Left hindlimb (tissue), 1 donor: ENCODE results near the gene GLT1D1.

ENCODE experiments used
- DNase-seq: peaks from one replicate; pipeline ENCODE4 v3.0.0-alpha.2; 2018

GLT1D1 gene

GRCh38 chr12:128969480-128970055 is 116.3 kb downstream of the GLT1D1 start:
- peak; percentile 36 for DNase-seq

GRCh38 chr12:128970110-128970509 is 116.8 kb downstream of the GLT1D1 start:
- DNase-seq = no peak

GRCh38 chr12:128970941-128971340 is 117.7 kb downstream of the GLT1D1 start:
- DNase-seq = no peak

DNA sequence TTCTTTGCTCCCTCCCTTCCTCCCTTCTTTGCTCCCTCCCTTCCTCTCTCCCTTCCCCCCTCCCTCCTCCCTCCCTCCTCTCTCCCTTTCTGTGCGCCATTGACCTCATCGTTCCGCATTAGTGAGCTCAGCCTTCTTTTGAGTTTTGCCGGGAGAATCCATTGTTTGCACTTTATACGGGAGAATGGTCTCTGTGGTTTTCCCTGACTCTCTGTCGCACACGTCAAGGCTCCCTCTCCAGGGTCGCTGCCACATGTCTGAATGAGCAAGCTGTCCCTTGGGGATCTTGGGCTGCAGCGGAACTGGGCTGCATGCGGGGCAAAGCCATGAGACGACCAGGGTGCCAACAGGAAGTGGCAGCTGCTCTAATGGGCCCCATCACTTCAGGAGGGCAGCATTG is 118.5 kb downstream of the GLT1D1 start:
- no peak for DNase-seq

GRCh38 chr12:128973883-128974681 is 120.8 kb downstream of the GLT1D1 start:
- DNase-seq = no peak

GRCh38 chr12:128974881-128975280 is 121.6 kb downstream of the GLT1D1 start:
- DNase-seq = no peak

DNA sequence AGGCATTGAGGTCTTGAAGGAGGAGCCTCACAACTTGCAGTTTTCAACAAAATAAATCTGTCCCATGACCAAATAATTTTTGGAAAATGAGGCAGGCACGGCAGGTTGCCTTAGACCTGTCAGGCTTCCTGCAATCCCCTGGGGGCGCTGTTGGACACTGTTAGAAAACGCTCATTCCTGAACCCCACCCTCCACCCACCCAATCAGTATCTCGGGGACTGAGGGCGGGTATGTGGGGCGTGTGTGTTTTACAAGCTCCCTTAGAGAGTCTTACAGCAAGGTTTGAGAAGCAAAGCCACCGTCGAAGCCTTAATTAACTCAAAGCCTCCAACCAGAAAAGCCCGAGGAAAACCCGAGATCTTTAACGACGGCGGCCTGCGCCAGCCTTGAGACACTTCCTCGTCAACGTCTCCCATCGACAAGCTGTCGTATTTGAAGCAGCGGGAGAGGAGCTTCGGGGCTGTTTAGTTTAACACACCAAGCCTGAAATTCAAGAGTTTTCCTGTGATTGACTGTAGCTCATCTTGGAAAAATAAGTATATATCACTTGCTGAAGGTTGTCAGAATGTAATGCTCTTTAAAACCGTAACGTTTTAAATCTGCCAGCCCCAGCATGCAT is 123.0 kb downstream of the GLT1D1 start:
- peak; percentile 61 for DNase-seq

DNA sequence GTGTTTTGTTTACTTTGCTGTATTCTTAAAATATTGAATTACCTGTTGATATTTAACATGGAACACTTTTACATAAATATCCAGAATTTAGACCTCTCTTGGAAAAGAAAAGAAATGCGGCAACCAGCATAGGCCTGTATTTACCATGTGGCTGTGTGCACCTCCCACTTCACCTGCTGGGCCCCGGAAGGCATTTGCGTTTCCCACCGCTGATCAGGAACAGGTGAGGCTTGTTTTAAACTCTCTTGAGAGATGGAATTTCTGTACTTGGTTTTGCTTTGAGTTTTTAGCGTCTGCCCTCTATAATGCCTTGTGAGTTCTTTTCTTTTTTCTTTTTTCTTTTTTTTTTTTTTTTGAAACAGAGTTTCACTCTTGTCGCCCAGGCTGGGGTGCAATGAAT is 124.2 kb downstream of the GLT1D1 start:
- DNase-seq = no peak

DNA sequence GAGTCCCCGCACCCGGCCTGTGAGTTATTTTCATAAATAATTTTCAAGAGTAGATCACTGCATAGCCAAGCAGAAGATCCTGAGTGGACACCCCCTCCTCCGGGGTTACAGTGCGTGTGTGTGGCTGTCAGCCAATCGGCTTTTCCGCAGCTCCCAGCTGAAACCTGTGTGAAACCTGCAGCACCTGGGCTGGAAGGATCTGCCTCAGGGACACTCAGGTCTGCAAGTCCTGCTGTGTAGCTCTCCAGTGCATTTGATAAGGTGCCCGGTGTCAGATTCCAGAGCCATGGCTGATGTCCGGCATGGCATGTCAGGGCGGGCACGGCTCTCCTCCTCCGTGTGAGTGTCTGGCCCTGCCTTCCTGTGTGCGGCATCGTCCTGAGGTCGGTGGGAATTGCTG is 124.8 kb downstream of the GLT1D1 start:
- DNase-seq = no peak

GRCh38 chr12:128980623-128981022 is 127.3 kb downstream of the GLT1D1 start:
- DNase-seq = no peak

GRCh38 chr12:128981971-128982533 is 128.8 kb downstream of the GLT1D1 start:
- no peak for DNase-seq

GRCh38 chr12:128982933-128983332 is 129.7 kb downstream of the GLT1D1 start:
- DNase-seq = no peak

GRCh38 chr12:128983371-128983770 is 130.1 kb downstream of the GLT1D1 start:
- DNase-seq = no peak

- no peak for DNase-seq
Measured at GRCh38 chr12:128986957-128987356, 133.7 kb downstream of the GLT1D1 start.

DNA sequence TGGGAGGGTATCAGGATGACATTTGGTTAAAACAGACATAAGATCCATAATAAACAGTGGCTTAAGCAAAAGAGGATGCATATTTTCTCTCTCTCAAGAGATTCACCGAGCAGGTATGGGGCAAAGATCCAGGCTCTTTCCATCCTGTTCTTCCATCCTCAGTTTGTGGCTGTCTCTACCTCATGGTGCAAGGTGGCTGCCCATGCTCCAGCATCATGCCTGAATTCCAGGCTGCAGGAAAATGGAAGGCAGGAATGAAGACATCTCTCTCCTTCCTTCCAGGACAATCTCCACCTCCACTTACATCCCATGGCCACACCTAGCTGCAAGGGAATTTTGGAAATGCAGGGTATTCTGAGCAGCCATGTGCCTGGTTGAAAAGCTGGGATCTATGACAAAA is 136.0 kb downstream of the GLT1D1 start:
- DNase-seq = no peak

- DNase-seq = no peak
Measured at GRCh38 chr12:128991716-128992115, 138.4 kb downstream of the GLT1D1 start.

DNA sequence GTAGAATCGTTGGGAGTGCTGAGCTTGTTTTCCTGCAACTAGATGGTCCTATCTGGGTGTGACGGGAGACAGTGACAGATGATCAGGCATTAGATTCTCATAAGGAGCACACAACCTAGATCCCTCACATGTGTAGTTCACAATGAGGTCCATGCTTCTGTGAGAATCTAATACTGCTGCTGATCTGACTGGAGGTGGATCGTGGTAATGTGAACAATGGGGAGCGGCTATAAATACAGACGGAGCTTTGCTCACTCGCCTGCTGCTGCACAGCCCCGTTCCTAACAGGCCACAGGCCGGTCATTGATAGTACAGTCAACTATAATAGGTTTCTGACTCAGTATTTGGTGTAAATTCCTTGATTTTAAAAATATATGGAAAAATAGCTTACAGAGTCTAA is 138.8 kb downstream of the GLT1D1 start:
- no peak for DNase-seq

- no peak for DNase-seq
Measured at GRCh38 chr12:128992550-128992949, 139.3 kb downstream of the GLT1D1 start.

DNA sequence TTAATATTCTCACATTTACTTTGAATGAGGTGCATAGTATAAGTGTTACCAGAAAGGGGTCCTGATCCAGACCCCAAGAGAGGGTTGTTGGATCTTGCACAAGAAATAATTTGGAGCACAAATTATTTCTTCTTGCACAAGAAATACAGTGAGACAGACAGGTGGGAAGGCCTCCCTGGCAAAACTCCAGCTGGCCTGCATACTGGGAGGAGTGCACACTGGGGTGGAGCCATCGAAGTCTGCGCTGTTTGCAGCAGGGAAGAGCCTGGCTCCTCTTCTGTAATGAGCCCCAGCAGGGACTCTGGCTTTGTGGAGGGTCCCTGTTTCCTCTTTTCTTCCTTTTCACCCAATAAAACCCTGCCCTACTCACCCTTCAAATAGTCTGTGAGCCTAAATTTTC is 141.6 kb downstream of the GLT1D1 start:
- DNase-seq = peak; percentile 66

GRCh38 chr12:128995619-128996018 is 142.3 kb downstream of the GLT1D1 start:
- DNase-seq = no peak

DNA sequence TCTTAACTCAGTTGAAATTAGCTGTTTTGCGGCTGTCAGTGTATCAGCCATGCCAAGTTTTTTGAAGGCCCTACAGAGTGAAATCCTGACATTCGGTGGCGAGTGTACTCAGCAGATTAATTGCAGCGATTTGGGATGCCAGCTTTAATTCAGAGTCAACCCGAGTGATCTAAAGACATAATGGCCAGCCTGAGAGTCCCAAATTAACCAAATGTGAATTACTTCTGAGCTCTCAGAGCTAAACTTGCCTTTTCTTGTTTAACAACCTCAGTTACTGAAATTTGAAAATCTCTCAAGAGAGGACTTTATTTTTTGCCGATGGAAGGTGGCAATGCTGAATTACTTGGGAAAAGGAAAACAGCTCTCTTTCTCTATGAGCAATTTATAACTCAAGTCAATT is 148.5 kb downstream of the GLT1D1 start:
- DNase-seq = no peak

- DNase-seq = no peak
Measured at GRCh38 chr12:129002427-129002826, 149.1 kb downstream of the GLT1D1 start.

- DNase-seq = no peak
Measured at GRCh38 chr12:129005416-129005815, 152.1 kb downstream of the GLT1D1 start.

GRCh38 chr12:129005829-129006228 is 152.6 kb downstream of the GLT1D1 start:
- no peak for DNase-seq
